ENCODE measurements around the gene CCL27. TPM values are rescaled to one million over a fixed set of nuclear protein-coding genes. Genes with fewer than 3 reads are reported as not detected.

CCL27 gene
- total and polyA plus RNA-seq, 10 of the 15 experiments (the other 5 are each of a cell fraction or from before 2014, with no cell fraction given): 0.45 TPM; not detected in 9

DNA sequence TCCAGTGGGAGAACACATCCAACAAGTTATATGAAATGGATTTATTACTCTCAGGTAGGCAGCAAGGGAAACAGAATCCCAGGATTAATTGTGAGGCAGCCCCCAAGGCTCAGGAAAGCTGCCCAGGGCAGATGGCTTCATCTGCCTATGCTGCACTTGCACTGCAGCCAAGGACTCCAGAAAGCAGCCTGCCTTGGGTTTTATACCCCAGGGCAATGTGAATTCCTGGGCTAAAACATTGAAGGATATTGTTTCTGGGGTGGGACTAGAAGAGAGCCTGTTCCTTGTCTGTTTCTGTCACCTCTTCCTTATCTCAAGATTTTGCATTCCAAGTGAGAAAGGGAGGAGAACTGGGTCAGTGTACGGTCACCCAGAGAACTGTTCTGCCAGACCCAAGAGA, 8.8 kb upstream of the CCL27 start:
- ChIA-PET POLR2A (no interaction called here), SMC1A (ENCODE audit: uncharacterized antibody, unreplicated experiment) (no interaction called here), CTCF (no interaction called here), RAD21 (ENCODE audit: unreplicated experiment) (no interaction called here)
- Histone ChIP-seq H4K20me1 (ENCODE audit: control insufficient read depth, insufficient read depth) (no peaks in the 10 kb centered on the region), H3K36me3 (ENCODE audit: control insufficient read depth in 2 of 2, insufficient read depth in 2 of 2, low read length in 1 of 2) (no peaks in the 10 kb centered on the region), H2AFZ (ENCODE audit: control insufficient read depth, low read depth, low read length) (no peak overlapping the region), H3K9ac (ENCODE audit: control insufficient read depth, insufficient read depth, low read length) (no peak overlapping the region), H3K9me3 (replicated peaks; ENCODE audit: control insufficient read depth, insufficient read depth, low read length) (no peaks in the 10 kb centered on the region; the same call in 2 of the 3 replicates), H3K4me2 (ENCODE audit: control insufficient read depth, insufficient read depth) (no peak overlapping the region), H3K79me2 (ENCODE audit: control insufficient read depth, insufficient read depth, low read length) (no peaks in the 10 kb centered on the region), H3K4me1 (ENCODE audit: control insufficient read depth, insufficient read depth, low read length) (no peaks in the 10 kb centered on the region), H3K27ac (ENCODE audit: control insufficient read depth, insufficient read depth) (no peak overlapping the region), H3K4me3 (no peak overlapping the region), H3K27me3 (replicated peaks in 1 of 2; ENCODE audit: control insufficient read depth in 2 of 2, insufficient read depth in 2 of 2, low read length in 1 of 2) (no peaks in the 10 kb centered on the region)
- DNase-seq (ENCODE audit: low read depth, low spot score) (no peak), FAIRE-seq (no peak), ATAC-seq (no peak)
- in situ Hi-C loops (cut with MboI): no loop called here
- WGBS (ENCODE audit: insufficient coverage, insufficient replicate concordance, low lambda C conversion rate, missing lambda C conversion rate): 58% methylated on average over 1 of the region's 1 CpG
- BruUV-seq (replicated peaks): no TSS peak
- TF ChIP-seq ESRRA (IDR thresholded peaks at IDR 0.05; ENCODE audit: low read length) (no peak), NRF1 (conservative IDR thresholded peaks at IDR 0.05; ENCODE audit: low read depth, low read length) (no peak), CHD1 (IDR thresholded peaks at IDR 0.05; ENCODE audit: low read depth, low read length) (no peak), HCFC1 (IDR thresholded peaks at IDR 0.05; ENCODE audit: low read length) (no peak), MEF2A (IDR thresholded peaks at IDR 0.05; ENCODE audit: insufficient read depth, low read depth, low read length) (no peak), EED (IDR thresholded peaks at IDR 0.05; ENCODE audit: low read depth) (no peak), BRCA1 (IDR thresholded peaks at IDR 0.05; ENCODE audit: low read depth, low read length) (no peak), ZNF24 (IDR thresholded peaks at IDR 0.05) (no peak)
- TF ChIP-seq, protein P1, sequence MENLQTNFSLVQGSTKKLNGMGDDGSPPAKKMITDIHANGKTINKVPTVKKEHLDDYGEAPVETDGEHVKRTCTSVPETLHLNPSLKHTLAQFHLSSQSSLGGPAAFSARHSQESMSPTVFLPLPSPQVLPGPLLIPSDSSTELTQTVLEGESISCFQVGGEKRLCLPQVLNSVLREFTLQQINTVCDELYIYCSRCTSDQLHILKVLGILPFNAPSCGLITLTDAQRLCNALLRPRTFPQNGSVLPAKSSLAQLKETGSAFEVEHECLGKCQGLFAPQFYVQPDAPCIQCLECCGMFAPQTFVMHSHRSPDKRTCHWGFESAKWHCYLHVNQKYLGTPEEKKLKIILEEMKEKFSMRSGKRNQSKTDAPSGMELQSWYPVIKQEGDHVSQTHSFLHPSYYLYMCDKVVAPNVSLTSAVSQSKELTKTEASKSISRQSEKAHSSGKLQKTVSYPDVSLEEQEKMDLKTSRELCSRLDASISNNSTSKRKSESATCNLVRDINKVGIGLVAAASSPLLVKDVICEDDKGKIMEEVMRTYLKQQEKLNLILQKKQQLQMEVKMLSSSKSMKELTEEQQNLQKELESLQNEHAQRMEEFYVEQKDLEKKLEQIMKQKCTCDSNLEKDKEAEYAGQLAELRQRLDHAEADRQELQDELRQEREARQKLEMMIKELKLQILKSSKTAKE (IDR thresholded peaks at IDR 0.05; ENCODE audit: low read depth, poor library complexity, severe bottlenecking): no peak
- TF ChIP-seq, protein P2, sequence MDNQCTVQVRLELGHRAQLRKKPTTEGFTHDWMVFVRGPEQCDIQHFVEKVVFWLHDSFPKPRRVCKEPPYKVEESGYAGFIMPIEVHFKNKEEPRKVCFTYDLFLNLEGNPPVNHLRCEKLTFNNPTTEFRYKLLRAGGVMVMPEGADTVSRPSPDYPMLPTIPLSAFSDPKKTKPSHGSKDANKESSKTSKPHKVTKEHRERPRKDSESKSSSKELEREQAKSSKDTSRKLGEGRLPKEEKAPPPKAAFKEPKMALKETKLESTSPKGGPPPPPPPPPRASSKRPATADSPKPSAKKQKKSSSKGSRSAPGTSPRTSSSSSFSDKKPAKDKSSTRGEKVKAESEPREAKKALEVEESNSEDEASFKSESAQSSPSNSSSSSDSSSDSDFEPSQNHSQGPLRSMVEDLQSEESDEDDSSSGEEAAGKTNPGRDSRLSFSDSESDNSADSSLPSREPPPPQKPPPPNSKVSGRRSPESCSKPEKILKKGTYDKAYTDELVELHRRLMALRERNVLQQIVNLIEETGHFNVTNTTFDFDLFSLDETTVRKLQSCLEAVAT (IDR thresholded peaks at IDR 0.05): no peak
- TF ChIP-seq, protein P3, sequence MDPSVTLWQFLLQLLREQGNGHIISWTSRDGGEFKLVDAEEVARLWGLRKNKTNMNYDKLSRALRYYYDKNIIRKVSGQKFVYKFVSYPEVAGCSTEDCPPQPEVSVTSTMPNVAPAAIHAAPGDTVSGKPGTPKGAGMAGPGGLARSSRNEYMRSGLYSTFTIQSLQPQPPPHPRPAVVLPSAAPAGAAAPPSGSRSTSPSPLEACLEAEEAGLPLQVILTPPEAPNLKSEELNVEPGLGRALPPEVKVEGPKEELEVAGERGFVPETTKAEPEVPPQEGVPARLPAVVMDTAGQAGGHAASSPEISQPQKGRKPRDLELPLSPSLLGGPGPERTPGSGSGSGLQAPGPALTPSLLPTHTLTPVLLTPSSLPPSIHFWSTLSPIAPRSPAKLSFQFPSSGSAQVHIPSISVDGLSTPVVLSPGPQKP (IDR thresholded peaks at IDR 0.05; ENCODE audit: low read depth, low read length): no peak
- TF ChIP-seq, protein P4, sequence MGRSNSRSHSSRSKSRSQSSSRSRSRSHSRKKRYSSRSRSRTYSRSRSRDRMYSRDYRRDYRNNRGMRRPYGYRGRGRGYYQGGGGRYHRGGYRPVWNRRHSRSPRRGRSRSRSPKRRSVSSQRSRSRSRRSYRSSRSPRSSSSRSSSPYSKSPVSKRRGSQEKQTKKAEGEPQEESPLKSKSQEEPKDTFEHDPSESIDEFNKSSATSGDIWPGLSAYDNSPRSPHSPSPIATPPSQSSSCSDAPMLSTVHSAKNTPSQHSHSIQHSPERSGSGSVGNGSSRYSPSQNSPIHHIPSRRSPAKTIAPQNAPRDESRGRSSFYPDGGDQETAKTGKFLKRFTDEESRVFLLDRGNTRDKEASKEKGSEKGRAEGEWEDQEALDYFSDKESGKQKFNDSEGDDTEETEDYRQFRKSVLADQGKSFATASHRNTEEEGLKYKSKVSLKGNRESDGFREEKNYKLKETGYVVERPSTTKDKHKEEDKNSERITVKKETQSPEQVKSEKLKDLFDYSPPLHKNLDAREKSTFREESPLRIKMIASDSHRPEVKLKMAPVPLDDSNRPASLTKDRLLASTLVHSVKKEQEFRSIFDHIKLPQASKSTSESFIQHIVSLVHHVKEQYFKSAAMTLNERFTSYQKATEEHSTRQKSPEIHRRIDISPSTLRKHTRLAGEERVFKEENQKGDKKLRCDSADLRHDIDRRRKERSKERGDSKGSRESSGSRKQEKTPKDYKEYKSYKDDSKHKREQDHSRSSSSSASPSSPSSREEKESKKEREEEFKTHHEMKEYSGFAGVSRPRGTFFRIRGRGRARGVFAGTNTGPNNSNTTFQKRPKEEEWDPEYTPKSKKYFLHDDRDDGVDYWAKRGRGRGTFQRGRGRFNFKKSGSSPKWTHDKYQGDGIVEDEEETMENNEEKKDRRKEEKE (IDR thresholded peaks at IDR 0.05): no peak
- intact Hi-C loops (cut with micrococcal nuclease; ENCODE audit: unreplicated experiment): no loop called here
